Bone marrow (tissue), 2 donors: ENCODE results near the gene MS4A15.
A peak's percentile ranks its signal among the peaks of the same experiment; 100 is the strongest.
"Not testable (repeated sequence)": the region's sequence is repeated elsewhere in the genome, so short reads cannot be mapped to it uniquely, and the experiment has no call there.

Experiments used
- DNase-seq, 2 donors: peaks; one replicate each; lab custom pipeline; 2025; lab: John Stamatoyannopoulos, UW

The MS4A15 gene

GRCh38 chr11:60809249-60809648 is 52.6 kb downstream of the MS4A15 start:
- no peak for DNase-seq

GRCh38 chr11:60809691-60810090 is 53.0 kb downstream of the MS4A15 start:
- DNase-seq = no peak

- DNase-seq = no peak
These were observed 53.5 kb downstream of the MS4A15 start for GRCh38 chr11:60810151-60810550.

- peak in 1 of 2 donors; percentile 8 for DNase-seq
These were observed 53.9 kb downstream of the MS4A15 start for GRCh38 chr11:60810569-60810968.

- no peak for DNase-seq
These were observed 56.7 kb downstream of the MS4A15 start for GRCh38 chr11:60813324-60813723.

- no peak for DNase-seq
These were observed 57.4 kb downstream of the MS4A15 start for GRCh38 chr11:60814112-60814511.

- no peak for DNase-seq
These were observed 60.0 kb downstream of the MS4A15 start for GRCh38 chr11:60816590-60817157.

- no peak for DNase-seq
These were observed 61.4 kb downstream of the MS4A15 start for GRCh38 chr11:60818057-60818456.

GRCh38 chr11:60821827-60822599 is 65.3 kb downstream of the MS4A15 start:
- no peak for DNase-seq

GRCh38 chr11:60823745-60824306 is 67.2 kb downstream of the MS4A15 start:
- DNase-seq = not testable (repeated sequence)

- DNase-seq = no peak
These were observed 68.5 kb downstream of the MS4A15 start for GRCh38 chr11:60825118-60825517.

GRCh38 chr11:60825790-60826189 is 69.1 kb downstream of the MS4A15 start:
- no peak for DNase-seq
